CD4-positive, alpha-beta T cell treated with Interleukin-6 for 4 hours (primary cell): Measurements from ENCODE around the gene DDC.
"Not testable (repeated sequence)": the region's sequence is repeated elsewhere in the genome, so short reads cannot be mapped to it uniquely, and the experiment has no call there.

ENCODE experiments used
- DNase-seq: peaks from one replicate; pipeline ENCODE4 v3.0.0-alpha.2; 2020; ENCODE audit warnings: mixed read lengths

DDC gene

DNA sequence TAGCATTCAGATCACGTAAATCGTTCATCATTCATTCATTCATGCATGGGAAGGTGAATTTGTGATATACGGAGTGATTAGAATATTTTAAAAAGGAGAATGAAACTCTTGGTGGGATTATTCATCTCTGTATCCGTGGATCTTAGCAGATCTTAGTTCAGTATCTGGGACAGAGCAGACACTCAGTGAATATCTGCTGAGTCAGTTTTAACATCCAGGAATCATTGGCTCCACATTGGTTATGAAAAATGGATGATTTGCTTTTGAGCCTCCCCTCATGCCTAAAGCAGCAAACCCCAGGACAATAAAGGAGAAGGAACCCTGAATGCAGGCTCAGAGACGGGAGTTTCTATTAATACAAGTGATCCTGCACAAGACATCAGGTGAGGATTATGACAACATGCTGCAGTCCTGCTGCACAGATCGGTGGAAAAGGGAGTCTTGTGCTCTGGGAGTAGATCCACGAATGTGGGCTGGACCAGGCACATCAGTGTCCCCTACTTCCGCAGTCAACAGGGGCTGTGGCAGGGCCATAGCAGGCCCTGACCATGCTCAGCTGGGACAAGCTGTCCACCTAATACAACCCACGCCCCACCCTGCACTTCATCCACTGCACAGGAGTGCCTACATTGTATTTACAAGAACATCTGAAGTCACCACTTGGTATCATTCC is 88.1 kb downstream of the DDC start:
- DNase-seq = no peak

DNA sequence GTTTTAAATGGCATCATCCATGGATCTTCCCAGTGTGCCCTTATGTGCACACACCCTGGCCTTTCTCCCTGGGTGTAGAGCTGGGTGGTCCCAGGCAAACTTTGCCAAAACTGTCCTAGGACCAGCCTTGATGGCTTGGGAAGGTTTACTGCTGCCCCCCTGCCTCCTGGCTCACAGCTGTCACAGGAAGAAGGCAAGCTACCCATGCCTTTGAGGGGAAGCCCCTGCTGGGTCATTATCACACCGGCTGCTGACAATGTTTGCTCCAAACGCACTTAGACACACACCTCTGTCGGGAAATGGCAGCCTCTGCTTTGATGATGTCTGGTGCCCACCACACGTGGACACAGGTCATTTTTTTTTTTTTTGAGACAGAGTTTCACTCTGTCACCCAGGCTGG is 89.9 kb downstream of the DDC start:
- no peak for DNase-seq

DNA sequence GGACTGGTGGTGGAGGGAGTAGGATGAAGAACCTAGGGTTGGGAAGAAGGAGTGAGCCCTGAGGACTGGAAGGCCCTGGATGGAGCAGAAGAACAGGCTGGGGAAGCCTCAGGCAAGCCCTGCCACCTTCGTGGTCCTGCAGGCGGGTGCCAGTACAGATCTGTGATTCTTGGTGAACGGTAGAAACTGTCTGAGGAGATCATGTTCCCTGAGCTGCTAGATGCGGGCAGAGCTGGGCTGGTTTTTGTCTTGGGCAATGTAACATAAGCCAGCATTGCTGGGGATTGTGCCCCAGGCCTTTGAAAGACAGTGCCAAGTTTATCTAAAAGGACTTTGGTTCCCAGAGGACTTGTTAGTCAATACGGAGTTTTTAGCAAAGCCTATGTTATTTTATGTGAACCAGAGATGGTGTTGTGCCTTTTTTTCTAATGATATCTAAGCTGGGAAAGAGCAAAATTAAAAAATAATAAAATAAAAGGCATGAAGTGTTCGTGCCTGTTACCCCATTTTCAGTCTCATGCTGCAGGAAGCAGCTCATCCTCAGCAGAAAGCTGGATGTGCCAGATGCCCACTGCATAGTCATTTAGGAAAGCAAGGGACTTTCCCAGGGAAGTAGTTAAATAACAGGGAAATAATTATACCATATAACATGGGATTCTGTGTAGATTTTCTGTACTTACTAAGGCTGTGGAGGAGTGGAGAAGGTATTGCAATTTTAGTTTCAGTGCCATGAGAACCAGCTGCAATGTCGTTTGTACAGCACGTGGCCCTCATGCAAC is 90.6 kb downstream of the DDC start:
- DNase-seq = no peak

DNA sequence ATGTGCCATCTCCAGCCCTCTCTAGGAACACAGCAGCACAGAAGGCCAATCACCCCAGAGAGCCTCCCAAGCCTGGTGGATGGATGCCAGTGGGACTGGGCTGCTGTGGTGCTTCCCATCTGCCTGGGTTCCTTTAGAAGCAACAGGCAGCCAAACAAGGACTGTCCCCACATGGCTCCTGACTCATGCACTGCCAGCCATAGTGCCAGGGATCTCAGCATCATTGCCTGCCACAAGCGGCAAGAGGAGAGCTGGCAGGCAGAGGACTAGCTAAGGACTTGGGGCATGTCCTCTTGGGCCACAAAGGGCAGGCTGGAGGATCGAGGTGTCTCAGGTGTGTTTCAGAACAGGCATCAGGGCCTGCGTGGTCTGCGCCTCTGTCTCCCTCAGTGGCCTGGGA is 91.7 kb downstream of the DDC start:
- no peak for DNase-seq

DNA sequence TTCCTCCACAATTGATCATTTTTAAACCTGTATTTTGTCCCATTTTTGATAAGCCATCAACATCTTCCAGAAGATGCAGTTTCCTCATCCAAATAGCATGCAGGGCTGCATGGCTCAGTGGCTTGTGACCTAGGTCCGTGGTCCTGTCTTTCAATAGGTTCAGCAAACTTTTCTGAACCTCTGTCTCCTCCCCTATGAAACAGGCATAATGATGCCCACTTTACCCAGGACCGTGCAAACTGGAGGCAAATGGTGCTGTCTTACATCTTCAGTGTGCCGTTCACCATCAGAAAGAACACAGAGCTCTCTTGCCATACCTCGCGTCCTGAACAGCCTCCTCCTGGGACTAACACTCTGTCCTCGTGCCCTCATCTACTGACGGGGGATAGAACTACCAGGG is 92.8 kb downstream of the DDC start:
- DNase-seq = no peak

DNA sequence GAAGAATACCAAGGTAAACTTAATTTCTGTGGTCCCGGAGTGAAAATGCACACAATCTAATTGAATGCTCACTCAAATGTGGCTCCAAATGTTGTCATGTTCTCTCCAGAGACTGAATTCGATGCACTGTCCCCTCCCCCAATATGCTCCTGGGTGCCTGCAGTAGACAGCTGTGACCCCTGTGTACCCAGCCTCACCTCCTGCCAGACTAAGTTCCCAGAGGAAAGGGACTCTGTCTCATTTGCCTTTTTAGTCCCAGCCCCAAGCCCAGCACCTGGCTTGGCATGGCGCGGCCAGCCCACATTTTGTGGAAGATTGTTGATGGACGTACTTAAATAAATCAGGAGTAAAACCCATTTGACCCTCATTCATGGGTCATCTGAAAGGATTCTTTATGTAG is 93.2 kb downstream of the DDC start:
- no peak for DNase-seq

DNA sequence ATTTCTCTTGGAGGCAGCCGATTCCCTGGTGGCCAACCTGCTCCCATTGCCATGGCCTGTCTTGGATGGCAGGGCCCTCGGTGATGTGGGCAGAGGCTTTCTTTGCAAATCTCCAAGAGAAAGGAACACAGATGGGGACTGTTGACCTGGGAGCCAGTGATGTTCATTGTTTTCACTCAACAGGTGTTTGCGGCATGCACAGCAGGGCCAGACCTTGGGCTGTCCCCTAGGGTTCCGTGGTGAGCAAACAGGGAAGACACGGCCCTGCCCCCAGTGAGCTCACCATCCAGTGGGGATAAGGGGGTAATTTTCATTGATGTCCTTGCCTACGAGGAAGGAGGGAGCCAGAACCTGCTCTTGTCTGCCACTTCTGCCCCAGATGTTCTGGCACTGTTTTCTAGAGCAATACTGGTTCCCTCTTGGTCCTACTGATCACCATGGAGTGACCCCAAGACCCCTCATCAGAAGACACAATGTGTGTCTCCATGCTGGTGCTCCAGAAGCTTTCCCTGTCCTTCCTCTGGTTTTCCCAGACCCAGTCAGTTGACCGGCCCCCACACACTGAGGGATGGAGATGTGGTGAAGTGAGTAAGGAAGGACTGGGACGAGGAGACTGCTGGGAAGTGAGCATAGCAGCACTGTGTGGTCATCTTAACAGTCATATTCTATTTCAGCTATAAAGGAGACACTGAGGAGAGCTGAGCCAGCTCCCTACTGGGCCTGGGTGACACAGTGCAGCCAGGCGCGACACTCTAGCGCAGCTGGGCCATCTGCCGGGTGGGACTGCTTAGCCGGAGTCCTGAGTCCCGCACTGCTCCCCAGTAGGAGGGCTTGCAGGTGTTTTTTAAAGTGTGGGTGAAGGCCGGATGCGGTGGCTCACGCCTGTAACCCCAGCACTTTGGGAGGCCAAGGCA is 94.7 kb downstream of the DDC start:
- no peak for DNase-seq

DNA sequence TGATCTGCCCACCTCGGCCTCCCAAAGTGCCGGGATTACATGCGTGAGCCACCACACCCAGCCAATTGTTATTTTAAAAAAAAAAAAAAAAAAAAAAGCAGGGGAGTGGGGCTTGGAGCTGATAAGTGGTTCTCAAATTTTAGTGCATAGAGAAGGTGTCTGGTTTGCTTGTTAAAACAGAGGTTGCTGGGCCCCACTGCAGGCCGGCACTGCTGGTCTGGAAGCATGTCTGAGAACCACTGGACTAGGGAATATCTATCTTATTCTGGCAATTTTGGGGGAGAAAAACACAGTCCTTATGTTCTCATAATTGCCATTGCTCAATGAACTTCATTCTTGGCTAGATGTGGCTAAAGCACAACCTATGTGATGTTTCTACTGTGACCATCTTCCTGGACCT is 96.0 kb downstream of the DDC start:
- no peak for DNase-seq

DNA sequence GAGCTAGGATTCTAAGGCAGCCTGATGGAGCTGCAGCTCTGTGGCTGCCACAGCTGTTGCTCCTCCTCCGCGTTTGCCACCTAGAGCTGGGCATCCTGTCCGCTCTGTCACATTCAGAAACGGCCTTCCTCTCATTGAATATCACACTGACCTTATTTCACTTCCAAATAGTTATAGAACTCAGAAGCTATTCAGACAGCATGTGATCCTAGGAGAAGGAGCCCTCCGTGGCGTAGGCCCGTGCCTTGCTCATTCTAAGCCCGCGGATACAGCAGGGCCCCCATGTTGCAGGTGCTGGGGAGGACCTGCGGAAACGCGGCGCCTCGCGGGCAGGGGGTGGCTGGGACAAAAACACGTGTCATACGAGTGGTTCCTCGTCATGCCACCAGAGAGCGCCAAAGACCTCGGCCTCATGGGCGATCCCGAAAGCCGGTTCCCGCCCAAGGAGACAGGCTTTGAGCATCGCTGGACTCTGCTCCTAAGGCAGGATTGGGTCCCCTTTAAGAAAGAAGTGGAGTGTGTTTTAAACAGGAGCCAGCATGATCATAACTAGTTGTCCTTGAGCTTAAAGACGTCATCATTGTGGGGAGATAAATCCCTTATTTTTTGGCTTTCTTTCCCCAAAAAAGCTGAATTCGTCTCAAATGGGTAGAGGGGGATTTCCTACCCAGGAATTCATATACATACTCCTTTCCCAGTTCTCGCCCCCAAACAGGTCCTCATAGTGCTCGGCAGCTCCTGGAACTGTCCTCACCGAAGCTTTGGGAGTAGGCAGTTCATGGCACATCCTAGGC is 97.2 kb downstream of the DDC start:
- DNase-seq = peak; percentile 87

DNA sequence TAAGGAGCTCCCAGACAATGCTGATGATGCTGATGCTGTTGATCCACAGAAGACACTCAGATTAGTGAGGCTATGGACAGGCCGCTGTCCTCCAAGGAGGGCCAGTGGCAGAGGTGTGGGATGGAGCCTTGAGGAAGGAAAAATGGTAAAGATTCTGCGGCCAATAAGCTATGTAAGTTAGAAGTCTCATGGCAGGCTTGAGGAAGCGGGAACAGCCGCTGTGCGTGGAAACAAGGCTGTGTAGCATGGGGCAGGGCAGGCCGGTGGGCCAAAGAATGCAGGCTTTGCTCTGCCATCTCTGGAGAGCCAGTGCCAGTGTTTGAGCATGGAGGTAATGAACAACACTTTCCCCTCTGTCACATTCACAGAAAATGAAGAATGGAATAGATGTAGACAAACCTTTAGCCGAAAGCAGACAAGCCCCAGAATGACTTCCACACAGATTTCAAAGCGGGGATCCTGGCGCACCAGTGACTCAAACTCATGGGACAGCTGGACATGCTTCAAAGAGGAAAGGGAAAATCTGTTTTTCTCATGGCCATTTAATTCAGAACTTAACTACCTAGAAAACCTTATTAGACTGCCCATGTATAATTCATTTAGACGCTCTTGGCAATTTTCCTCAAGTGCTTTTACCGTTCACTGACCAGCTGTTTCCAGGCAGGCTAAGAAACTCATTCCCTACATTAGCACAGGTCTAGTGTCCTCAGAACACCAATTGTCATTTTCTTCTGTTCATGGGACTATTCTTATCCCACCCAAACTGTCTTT is 98.2 kb downstream of the DDC start:
- DNase-seq = no peak

DNA sequence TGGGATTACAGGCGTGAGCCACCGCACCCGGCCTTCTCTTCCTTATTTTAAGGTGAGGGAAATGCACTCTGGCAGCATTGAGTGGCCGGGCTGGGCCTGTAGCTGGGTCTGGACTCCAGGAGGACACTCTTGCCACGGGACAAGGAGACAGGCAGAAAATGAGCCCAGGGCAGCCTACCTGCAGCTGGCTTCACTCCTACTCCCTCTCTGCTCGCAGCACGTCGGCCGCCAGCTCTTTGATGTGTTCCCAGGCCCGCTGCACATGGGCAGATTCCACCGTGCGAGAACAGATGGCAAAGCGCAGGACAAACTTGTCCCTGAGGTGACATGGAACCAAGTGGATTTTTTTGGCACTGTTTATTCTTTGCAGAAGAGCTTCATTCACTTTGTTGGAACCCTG is 102.2 kb downstream of the DDC start:
- no peak for DNase-seq

DNA sequence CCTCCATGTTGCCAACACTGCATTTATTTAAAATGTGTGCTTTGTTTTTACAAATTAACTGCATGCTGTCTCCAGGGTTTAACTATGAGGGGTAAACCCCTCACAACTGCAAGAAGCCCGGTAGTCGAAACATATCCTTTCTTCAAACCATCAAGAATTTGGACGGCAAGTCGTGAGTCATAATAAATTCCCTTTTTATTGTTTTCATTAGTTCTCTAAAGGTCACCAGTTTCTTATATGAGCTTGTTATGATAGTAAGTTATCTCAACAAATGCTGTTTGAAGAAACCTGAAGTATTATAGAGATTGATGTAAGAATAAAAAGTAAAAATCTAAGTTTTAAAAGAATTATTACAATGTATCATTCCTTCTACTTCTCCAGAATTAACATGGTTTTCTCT is 102.8 kb downstream of the DDC start:
- DNase-seq = no peak

DNA sequence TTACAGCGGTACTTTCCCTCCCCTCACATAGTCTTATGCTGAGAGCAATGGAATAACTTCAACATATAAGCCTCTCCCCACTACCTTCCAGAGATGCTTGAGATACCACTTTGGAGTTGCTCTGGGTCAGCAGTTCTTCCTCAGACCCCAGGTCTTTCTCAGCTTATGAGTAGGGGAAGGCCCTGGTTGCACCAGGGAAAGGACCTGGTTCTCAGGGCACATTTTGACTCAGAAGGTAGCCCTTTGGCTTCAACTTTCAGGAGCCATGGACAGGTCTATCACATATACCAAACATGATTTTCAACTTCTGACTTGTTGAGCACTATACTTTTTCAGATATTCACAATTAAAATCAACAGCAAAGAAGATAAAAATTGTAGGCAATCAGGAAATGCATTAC is 103.5 kb downstream of the DDC start:
- no peak for DNase-seq

DNA sequence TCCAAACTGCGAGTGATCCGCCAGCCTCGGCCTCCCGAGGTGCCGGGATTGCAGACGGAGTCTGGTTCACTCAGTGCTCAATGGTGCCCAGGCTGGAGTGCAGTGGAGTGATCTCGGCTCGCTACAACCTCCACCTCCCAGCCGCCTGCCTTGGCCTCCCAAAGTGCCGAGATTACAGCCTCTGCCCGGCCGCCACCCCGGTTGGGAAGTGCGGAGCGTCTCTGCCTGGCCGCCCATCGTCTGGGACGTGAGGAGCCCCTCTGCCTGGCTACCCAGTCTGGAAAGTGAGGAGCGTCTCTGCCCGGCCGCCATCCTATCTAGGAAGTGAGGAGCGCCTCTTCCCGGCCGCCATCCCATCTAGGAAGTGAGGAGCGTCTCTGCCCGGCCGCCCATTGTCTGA is 106.0 kb downstream of the DDC start:
- not testable (repeated sequence) for DNase-seq

DNA sequence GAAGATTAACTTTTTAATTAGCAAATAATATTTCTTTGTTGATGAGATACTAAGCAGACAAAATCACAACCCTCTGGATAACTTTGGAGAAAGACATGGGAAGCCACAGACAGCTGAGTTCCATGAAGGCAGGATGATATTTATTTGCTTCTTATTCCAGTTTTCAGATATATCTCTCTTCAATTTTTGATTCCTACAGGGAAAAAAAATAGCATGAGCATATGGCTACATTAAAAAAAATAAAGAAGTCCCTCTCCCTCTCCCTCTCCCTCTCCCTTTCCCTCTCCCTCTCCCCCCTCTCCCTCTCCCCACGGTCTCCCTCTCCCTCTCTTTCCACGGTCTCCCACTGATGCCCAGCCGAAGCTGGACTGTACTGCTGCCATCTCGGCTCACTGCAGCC is 106.6 kb downstream of the DDC start:
- DNase-seq = not testable (repeated sequence)

DNA sequence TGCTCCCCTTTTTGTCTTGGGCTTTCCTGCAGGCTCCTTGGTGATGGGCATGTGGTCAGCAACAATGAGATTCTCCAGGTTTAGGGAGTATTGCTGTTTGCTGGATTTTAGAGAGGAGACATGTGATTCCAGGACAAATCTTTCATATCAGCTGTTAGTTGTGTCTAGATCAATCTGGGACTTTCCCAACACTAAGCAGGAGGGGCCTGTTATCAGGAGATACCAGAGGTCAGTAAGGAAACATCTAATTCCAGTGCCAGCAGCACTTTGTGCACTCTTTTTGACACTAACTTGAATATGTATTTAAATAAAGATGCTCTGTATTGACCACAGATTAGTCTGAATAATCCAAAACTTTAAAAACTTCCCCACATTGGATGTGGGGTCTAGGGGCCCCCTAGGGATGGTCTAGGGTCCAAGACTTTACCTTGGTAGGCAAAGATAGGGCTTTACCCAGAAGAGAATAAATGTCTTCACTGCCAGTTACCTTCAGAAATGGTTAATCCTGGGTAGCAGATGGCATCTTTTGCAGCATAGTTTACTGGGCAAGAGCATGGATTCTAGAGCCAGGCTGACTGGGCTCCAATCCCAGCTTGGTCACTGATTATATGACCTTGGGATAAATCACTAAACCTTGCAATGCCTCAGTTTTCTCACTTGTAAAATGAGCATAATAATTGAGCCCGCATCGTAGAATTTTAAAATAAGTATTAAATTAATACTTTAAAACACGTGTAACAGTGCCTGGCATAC is 108.7 kb downstream of the DDC start:
- DNase-seq = no peak

DNA sequence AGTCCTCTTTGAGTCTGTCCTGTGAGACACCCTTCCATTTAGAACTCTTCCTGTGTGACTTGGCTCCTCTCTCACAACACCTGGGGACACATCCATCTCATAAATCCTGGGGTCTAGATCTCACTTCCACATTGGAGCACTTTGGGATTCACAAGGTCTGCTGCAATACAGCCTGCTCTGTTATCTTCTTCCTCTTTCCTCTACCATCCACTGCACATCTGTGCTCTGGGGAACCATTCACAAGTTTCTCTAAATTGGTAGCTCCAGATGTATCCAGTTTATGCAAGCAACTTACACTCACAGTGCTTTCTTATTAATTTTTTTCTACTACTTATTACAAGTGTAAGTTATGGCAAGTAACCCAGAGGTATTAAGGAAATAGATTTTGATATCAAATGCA is 109.5 kb downstream of the DDC start:
- no peak for DNase-seq

DNA sequence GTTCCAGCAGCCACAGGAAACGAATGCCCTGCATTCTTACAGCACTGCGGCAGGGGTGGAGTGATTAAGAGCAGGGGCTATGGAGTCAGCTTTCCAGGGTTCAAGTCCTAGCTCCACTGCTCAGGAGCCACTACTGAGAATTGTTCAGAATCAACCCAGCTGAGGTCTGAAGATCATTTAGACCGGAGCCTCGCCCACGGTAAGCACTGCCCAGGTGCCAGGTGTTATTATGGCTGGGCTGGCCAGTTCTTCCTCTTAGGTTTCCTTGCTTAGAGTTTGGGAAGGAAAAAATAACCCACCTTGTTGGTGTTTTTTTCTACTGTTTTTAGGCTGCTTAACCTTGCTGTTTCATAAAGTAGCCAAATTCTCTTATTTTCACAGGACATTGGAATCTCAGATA is 110.2 kb downstream of the DDC start:
- no peak for DNase-seq

DNA sequence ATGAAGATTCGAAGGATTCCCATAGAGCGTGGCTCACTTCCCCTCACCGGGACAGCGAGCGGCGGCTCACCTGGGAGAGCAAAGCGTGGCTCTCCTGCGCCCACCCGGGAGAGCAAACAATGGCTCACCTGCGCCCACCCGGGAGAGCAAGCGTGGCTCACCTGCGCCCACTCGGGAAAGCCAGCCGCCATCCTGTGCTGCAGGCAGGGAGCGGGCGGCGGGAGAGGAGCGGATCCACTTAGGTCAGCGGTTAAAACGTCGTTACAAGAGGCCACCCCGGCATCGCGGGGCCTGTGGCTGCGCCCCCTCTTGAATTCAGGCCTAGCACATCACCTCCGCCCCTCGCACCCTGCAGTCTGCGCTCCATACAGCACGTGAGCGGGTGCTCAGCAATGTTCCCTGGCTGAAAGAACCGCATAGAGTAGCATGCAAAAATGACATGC is 114.6 kb downstream of the DDC start:
- peak; percentile 56 for DNase-seq

DNA sequence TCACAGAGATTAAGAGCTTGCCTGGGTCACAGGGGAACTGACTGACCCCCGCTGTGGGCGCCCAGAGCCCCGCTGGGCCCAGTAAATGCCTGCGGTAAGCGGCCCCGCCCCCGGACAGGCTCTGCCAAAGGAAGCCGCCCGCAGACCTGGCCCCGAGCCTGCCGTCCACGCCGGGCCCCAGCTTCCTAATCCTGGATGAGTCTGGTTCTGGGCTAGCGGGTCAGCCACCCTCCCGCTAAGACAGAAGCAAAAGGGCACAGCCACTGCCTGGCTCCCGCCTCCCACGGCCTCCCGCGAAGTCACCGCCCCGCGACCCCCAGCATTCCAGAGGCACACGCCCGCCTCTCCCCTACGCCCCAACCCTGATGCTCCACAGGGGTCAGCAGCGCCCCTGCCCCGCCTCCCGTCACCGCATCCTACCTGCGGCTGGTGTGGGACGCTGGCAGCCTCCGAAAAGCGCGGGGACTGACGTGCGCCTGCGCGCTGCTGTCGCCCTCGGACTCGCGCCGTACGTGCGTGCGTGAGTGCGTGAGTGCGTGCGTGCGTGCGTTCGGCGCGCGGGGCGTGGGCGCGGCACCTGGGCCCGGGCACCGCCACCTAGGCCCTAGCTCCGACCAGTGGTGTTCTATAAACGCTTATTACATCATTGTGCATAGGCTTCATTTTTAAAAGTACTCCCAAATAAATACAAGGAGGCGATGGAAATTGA is 115.2 kb downstream of the DDC start, which contains the start of gene FIGNL1:
Gene FIGNL1, minus strand, starts transcription at position 470 of the 709 bp plus-strand sequence. CDS start 3,063 bp downstream, outside the sequence.
- peak; percentile 89 for DNase-seq
